Epithelial cell of alveolus of lung (primary cell): Measurements from ENCODE around the gene COX8C. TPM values are rescaled to one million over a fixed set of nuclear protein-coding genes. Genes with fewer than 3 reads are reported as not detected.

Experiments used
- total RNA-seq: library from RNA; depleted of rRNA; stranded (reverse); fragments of >200 nt; gene quantifications from 2 replicates; pipeline ENCODE4 v1.2.1, GENCODE V29; 2015

COX8C gene
- total RNA-seq = not detected in 2 replicates

GRCh38 chr14:93346926-93347721 lies at the start of gene COX8C:
COX8C (plus strand) TSS chr14:93347182; CDS start chr14:93347269, 87 bp downstream.

GRCh38 chr14:93332853-93333630 lies 13.9 kb upstream of the COX8C start, which contains the start of gene BTBD7:
BTBD7 (minus strand) TSS chr14:93333036; CDS start chr14:93296051, 36,985 bp downstream.

Other genes starting within 250 kb of the COX8C start
- 17.1 and 19.0 TPM in 2 replicates for gene ITPK1, start 231.3 kb upstream of the COX8C start, total RNA-seq
- 7.6 and 19.7 TPM in 2 replicates for gene MOAP1, start 162.3 kb upstream of the COX8C start, total RNA-seq
- 5.4 and 9.8 TPM in 2 replicates for gene LYSET, start 161.9 kb upstream of the COX8C start, total RNA-seq
- gene GON7, start 140.1 kb upstream of the COX8C start, total RNA-seq = 12.2 and 19.2 TPM in 2 replicates
- gene UBR7, start 139.9 kb upstream of the COX8C start, total RNA-seq = 25.2 and 33.3 TPM in 2 replicates
- 12.9 and 17.7 TPM in 2 replicates for gene BTBD7, start 14.1 kb upstream of the COX8C start, total RNA-seq
- gene UNC79, start 83.8 kb downstream of the COX8C start, total RNA-seq = not detected in 2 replicates